WTC11 (cell line): ENCODE measurements around the gene AGO3. TPM values are rescaled to one million over a fixed set of nuclear protein-coding genes. Genes with fewer than 3 reads are reported as not detected.

Experiments used
- ATAC-seq: fragments of 200-7000 bp; cut with Tn5 transposase; 2 replicates; pipeline ENCODE4 v1.10.0; 2021; ENCODE audit warnings: mild to moderate bottlenecking, moderate library complexity
- CTCF ChIA-PET: fragments of 300-600 bp; sonication (Branson Sonifier 250); formaldehyde crosslinking; loops from one replicate; lab custom pipeline; 2021; ENCODE audit warnings: antibody characterized with exemption; lab: Charles Lee
- POLR2A ChIA-PET: fragments of 350-600 bp; sonication (Branson Sonifier 250); formaldehyde crosslinking; loops from one replicate; lab custom pipeline; 2021; ENCODE audit warnings: antibody characterized with exemption; lab: Charles Lee
- DNase-seq: peaks from one replicate; pipeline ENCODE4 v3.0.0; 2021; ENCODE audit warnings: low spot score
- H3K27ac Mint-ChIP-seq: 2 replicates; pipeline ENCODE4 v1.8.0; 2021; ENCODE audit warnings: mixed read lengths
- H3K27me3 Mint-ChIP-seq: 2 replicates; pipeline ENCODE4 v1.8.0; 2021; ENCODE audit warnings: low read depth, mild to moderate bottlenecking, moderate library complexity, mixed read lengths
- H3K36me3 Mint-ChIP-seq: 2 replicates; pipeline ENCODE4 v1.8.0; 2021; ENCODE audit warnings: mixed read lengths
- H3K4me1 Mint-ChIP-seq: 2 replicates; pipeline ENCODE4 v1.8.0; 2022; ENCODE audit warnings: mixed read lengths
- H3K4me3 Mint-ChIP-seq: 2 replicates; pipeline ENCODE4 v1.8.0; 2021; ENCODE audit warnings: mild to moderate bottlenecking, moderate library complexity, mixed read lengths
- H3K9me3 Mint-ChIP-seq: 2 replicates; pipeline ENCODE4 v1.8.0; 2021; ENCODE audit warnings: mixed read lengths
- CREM ChIP-seq: sonication (generic); formaldehyde crosslinking; IDR thresholded peaks from 2 replicates; pipeline ENCODE4 v1.8.1; 2022; ENCODE audit warnings: mild to moderate bottlenecking, missing genetic modification reagents, moderate library complexity
- ESRRA ChIP-seq: sonication (generic); formaldehyde crosslinking; IDR thresholded peaks from 2 replicates; pipeline ENCODE4 v1.8.1; 2022; ENCODE audit warnings: mild to moderate bottlenecking, missing genetic modification reagents, borderline replicate concordance
- ETV6 ChIP-seq: sonication (generic); formaldehyde crosslinking; IDR thresholded peaks from 2 replicates; pipeline ENCODE4 v1.8.1; 2022; ENCODE audit warnings: mild to moderate bottlenecking, missing genetic modification reagents
- FOXJ3 ChIP-seq: sonication (generic); formaldehyde crosslinking; IDR thresholded peaks from 2 replicates; pipeline ENCODE4 v1.9.0; 2021; ENCODE audit warnings: missing genetic modification reagents, mild to moderate bottlenecking, borderline replicate concordance
- JUN ChIP-seq: sonication (generic); formaldehyde crosslinking; IDR thresholded peaks from 2 replicates; pipeline ENCODE4 v1.8.0; 2023; ENCODE audit warnings: mild to moderate bottlenecking, missing genetic modification reagents
- PRRX2 ChIP-seq: fragments of 250-450 bp; sonication (Bioruptor Pico); IDR thresholded peaks from 2 replicates; pipeline ENCODE4 v1.8.0; 2021; ENCODE audit warnings: mild to moderate bottlenecking
- SMAD4 ChIP-seq: sonication (generic); formaldehyde crosslinking; IDR thresholded peaks from 2 replicates; pipeline ENCODE4 v1.8.0; 2022; ENCODE audit warnings: mild to moderate bottlenecking, missing genetic modification reagents
- SP1 ChIP-seq: sonication (generic); formaldehyde crosslinking; conservative IDR thresholded peaks from 2 replicates; pipeline ENCODE4 v1.8.1; 2022; ENCODE audit warnings: missing genetic modification reagents
- ZBTB21 ChIP-seq: sonication (generic); formaldehyde crosslinking; IDR thresholded peaks from 2 replicates; pipeline ENCODE4 v1.8.1; 2023; ENCODE audit warnings: mild to moderate bottlenecking, missing genetic modification reagents, borderline replicate concordance
- ZNF671 ChIP-seq: fragments of 250-450 bp; sonication (Bioruptor Pico); IDR thresholded peaks from 2 replicates; pipeline ENCODE4 v1.8.0; 2021; ENCODE audit warnings: mild to moderate bottlenecking
- total RNA-seq: library from RNA; stranded (reverse); gene quantifications from 3 replicates; pipeline ENCODE4 v1.2.3, GENCODE V29; 2021
- TF ChIP-seq, protein P1 (sequence below): sonication (generic); formaldehyde crosslinking; IDR thresholded peaks from 2 replicates; pipeline ENCODE4 v1.8.1; 2023; ENCODE audit warnings: mild to moderate bottlenecking, missing genetic modification reagents, borderline replicate concordance
- TF ChIP-seq, protein P2 (sequence below): sonication (generic); formaldehyde crosslinking; conservative IDR thresholded peaks from 2 replicates; pipeline ENCODE4 v1.8.1; 2023; ENCODE audit warnings: mild to moderate bottlenecking, low read depth, missing genetic modification reagents, moderate library complexity
- TF ChIP-seq, protein P3 (sequence below): fragments of 250-450 bp; sonication (Bioruptor Pico); IDR thresholded peaks from 2 replicates; pipeline ENCODE4 v1.9.0; 2021; ENCODE audit warnings: mild to moderate bottlenecking
- TF ChIP-seq, protein P4 (sequence below): sonication (generic); formaldehyde crosslinking; IDR thresholded peaks from 2 replicates; pipeline ENCODE4 v1.8.0; 2022; ENCODE audit warnings: mild to moderate bottlenecking, missing genetic modification reagents
- TF ChIP-seq, protein P5 (sequence below): fragments of 250-450 bp; sonication (Bioruptor Pico); IDR thresholded peaks from 2 replicates; pipeline ENCODE4 v2.1.2; 2022; ENCODE audit warnings: mild to moderate bottlenecking, moderate library complexity
- TF ChIP-seq, protein P6 (sequence below): fragments of 250-450 bp; sonication (Bioruptor Pico); IDR thresholded peaks from 2 replicates; pipeline ENCODE4 v1.9.0; 2021; ENCODE audit warnings: moderate library complexity, mild to moderate bottlenecking, inconsistent platforms, borderline replicate concordance

Gene AGO3
- total RNA-seq, 1 experiment from 2014 or later = 26.8 TPM

DNA sequence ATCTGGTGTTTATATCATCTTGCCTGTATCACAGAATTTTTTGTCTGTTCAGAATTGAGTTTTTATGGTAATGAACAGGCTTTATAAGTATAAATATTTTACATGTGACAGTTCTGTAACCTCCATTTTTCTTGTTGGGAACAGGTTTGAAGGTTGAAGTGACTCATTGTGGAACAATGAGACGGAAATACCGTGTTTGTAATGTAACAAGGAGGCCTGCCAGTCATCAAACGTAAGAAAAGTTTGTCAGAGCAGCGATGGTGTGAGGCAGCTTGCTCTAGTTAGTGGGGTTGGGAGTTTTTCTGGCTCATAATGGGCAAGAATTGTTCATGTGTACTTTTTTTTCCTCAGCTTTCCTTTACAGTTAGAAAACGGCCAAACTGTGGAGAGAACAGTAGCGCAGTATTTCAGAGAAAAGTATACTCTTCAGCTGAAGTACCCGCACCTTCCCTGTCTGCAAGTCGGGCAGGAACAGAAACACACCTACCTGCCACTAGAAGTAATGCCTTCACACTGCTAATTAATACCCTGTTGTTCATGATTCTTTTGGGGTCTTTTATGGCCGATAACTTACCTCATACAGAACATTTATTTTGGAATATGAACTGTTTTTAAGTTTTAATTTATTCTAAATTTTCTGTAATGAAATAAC lies 77.8 kb downstream of the AGO3 start:
- H3K27me3 Mint-ChIP-seq = no peaks in the 10 kb centered on the region
- CTCF ChIA-PET = interaction anchor here (1.0 kb wide), 1 partner anchor 444 kb away, joined by 3 read pairs; no protein-coding TSS in a partner anchor
- TF ChIP-seq FOXJ3 (CRISPR knock-in tag) (no peak), SP1 (CRISPR knock-in tag) (no peak), CREM (no peak), SMAD4 (CRISPR knock-in tag) (no peak), ZNF671 (CRISPR knock-in tag) (no peak), JUN (CRISPR knock-in tag) (no peak), PRRX2 (CRISPR knock-in tag) (no peak)
- TF ChIP-seq, protein P1, sequence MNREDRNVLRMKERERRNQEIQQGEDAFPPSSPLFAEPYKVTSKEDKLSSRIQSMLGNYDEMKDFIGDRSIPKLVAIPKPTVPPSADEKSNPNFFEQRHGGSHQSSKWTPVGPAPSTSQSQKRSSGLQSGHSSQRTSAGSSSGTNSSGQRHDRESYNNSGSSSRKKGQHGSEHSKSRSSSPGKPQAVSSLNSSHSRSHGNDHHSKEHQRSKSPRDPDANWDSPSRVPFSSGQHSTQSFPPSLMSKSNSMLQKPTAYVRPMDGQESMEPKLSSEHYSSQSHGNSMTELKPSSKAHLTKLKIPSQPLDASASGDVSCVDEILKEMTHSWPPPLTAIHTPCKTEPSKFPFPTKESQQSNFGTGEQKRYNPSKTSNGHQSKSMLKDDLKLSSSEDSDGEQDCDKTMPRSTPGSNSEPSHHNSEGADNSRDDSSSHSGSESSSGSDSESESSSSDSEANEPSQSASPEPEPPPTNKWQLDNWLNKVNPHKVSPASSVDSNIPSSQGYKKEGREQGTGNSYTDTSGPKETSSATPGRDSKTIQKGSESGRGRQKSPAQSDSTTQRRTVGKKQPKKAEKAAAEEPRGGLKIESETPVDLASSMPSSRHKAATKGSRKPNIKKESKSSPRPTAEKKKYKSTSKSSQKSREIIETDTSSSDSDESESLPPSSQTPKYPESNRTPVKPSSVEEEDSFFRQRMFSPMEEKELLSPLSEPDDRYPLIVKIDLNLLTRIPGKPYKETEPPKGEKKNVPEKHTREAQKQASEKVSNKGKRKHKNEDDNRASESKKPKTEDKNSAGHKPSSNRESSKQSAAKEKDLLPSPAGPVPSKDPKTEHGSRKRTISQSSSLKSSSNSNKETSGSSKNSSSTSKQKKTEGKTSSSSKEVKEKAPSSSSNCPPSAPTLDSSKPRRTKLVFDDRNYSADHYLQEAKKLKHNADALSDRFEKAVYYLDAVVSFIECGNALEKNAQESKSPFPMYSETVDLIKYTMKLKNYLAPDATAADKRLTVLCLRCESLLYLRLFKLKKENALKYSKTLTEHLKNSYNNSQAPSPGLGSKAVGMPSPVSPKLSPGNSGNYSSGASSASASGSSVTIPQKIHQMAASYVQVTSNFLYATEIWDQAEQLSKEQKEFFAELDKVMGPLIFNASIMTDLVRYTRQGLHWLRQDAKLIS (CRISPR knock-in tag) = no peak
- TF ChIP-seq, protein P2, sequence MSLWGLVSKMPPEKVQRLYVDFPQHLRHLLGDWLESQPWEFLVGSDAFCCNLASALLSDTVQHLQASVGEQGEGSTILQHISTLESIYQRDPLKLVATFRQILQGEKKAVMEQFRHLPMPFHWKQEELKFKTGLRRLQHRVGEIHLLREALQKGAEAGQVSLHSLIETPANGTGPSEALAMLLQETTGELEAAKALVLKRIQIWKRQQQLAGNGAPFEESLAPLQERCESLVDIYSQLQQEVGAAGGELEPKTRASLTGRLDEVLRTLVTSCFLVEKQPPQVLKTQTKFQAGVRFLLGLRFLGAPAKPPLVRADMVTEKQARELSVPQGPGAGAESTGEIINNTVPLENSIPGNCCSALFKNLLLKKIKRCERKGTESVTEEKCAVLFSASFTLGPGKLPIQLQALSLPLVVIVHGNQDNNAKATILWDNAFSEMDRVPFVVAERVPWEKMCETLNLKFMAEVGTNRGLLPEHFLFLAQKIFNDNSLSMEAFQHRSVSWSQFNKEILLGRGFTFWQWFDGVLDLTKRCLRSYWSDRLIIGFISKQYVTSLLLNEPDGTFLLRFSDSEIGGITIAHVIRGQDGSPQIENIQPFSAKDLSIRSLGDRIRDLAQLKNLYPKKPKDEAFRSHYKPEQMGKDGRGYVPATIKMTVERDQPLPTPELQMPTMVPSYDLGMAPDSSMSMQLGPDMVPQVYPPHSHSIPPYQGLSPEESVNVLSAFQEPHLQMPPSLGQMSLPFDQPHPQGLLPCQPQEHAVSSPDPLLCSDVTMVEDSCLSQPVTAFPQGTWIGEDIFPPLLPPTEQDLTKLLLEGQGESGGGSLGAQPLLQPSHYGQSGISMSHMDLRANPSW (CRISPR knock-in tag) = no peak
- TF ChIP-seq, protein P3, sequence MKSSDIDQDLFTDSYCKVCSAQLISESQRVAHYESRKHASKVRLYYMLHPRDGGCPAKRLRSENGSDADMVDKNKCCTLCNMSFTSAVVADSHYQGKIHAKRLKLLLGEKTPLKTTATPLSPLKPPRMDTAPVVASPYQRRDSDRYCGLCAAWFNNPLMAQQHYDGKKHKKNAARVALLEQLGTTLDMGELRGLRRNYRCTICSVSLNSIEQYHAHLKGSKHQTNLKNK (CRISPR knock-in tag) = no peak
- TF ChIP-seq, protein P4, sequence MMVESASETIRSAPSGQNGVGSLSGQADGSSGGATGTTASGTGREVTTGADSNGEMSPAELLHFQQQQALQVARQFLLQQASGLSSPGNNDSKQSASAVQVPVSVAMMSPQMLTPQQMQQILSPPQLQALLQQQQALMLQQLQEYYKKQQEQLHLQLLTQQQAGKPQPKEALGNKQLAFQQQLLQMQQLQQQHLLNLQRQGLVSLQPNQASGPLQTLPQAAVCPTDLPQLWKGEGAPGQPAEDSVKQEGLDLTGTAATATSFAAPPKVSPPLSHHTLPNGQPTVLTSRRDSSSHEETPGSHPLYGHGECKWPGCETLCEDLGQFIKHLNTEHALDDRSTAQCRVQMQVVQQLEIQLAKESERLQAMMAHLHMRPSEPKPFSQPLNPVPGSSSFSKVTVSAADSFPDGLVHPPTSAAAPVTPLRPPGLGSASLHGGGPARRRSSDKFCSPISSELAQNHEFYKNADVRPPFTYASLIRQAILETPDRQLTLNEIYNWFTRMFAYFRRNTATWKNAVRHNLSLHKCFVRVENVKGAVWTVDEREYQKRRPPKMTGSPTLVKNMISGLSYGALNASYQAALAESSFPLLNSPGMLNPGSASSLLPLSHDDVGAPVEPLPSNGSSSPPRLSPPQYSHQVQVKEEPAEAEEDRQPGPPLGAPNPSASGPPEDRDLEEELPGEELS (CRISPR knock-in tag) = no peak
- TF ChIP-seq, protein P5, sequence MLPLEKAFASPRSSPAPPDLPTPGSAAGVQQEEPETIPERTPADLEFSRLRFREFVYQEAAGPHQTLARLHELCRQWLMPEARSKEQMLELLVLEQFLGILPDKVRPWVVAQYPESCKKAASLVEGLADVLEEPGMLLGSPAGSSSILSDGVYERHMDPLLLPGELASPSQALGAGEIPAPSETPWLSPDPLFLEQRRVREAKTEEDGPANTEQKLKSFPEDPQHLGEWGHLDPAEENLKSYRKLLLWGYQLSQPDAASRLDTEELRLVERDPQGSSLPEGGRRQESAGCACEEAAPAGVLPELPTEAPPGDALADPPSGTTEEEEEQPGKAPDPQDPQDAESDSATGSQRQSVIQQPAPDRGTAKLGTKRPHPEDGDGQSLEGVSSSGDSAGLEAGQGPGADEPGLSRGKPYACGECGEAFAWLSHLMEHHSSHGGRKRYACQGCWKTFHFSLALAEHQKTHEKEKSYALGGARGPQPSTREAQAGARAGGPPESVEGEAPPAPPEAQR (CRISPR knock-in tag) = no peak
- no peak overlapping the region for H3K4me3 Mint-ChIP-seq
- peaks cover 2% of the 10 kb centered on the region for H3K9me3 Mint-ChIP-seq
- peaks cover 12% of the 10 kb centered on the region for H3K36me3 Mint-ChIP-seq
- POLR2A ChIA-PET = no interaction called here
- ATAC-seq (no peak), DNase-seq (no peak)
- H3K27ac Mint-ChIP-seq = peak overlapping the region; percentile 68; the same call in 1 of the 2 replicates
- no peaks in the 10 kb centered on the region for H3K4me1 Mint-ChIP-seq

DNA sequence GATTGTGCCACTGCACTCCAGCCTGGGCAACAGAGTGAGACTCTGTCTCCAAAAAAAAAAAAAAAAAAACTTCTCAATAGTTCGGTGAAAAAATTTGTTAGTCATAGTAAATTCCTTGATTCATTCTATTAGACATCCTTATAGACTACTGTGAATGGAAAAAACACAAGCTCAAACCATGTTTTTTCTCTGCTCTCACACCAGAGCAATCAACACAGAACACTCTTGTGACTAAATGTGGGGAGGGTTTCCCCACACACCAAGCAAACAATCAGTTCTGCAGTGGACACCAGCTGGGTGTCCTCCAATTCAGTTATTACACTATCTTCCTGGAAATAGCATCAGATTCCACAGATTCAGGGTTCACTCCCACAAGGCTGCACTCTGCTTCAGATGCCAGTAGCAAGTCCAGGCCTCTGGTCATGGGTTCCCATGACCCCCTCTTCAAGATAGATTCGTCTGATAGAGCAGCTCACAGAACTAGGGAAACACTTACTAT lies 83.9 kb downstream of the AGO3 start:
- no peaks in the 10 kb centered on the region for H3K4me1 Mint-ChIP-seq
- H3K27me3 Mint-ChIP-seq = no peaks in the 10 kb centered on the region
- no peak for ATAC-seq
- peaks cover 17% of the 10 kb centered on the region for H3K36me3 Mint-ChIP-seq
- ChIA-PET POLR2A (interaction anchor here (0.7 kb wide), 1 partner anchor 13 kb away, joined by 4 read pairs; no protein-coding TSS in a partner anchor), CTCF (no interaction called here)
- peaks cover 5% of the 10 kb centered on the region for H3K9me3 Mint-ChIP-seq
- no peak for DNase-seq
- H3K27ac Mint-ChIP-seq = no peak overlapping the region
- TF ChIP-seq SP1 (CRISPR knock-in tag) (no peak), ESRRA (no peak), ZBTB21 (CRISPR knock-in tag) (no peak), ETV6 (CRISPR knock-in tag) (no peak)
- TF ChIP-seq, protein P6, sequence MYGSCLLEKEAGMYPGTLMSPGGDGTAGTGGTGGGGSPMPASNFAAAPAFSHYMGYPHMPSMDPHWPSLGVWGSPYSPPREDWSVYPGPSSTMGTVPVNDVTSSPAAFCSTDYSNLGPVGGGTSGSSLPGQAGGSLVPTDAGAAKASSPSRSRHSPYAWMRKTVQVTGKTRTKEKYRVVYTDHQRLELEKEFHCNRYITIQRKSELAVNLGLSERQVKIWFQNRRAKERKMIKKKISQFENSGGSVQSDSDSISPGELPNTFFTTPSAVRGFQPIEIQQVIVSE (CRISPR knock-in tag) = no peak
- H3K4me3 Mint-ChIP-seq = no peak overlapping the region
